AG09319 (cell line): ENCODE results near the gene CDKAL1.
A peak's percentile ranks its signal among the peaks of the same experiment; 100 is the strongest.

Experiments
- DNase-seq: peaks from one replicate; pipeline ENCODE4 v3.0.0-alpha.2; 2010; ENCODE audit warnings: low read depth; ENCODE audit errors: extremely low read depth
- CTCF ChIP-seq: IDR thresholded peaks from 2 replicates; pipeline ENCODE4 v1.5.1; 2011; ENCODE audit warnings: low read depth, mild to moderate bottlenecking, inconsistent platforms, low read length, moderate library complexity

The CDKAL1 gene

GRCh38 chr6:20868397-20869096, 334.3 kb downstream of the CDKAL1 start:
- DNase-seq, result no peak
- no peak for TF ChIP-seq CTCF

- DNase-seq, result no peak
- TF ChIP-seq CTCF, result no peak
These were observed 335.8 kb downstream of the CDKAL1 start for GRCh38 chr6:20870021-20870420.

- DNase-seq, result no peak
These were observed 336.2 kb downstream of the CDKAL1 start for GRCh38 chr6:20870493-20870892.

GRCh38 chr6:20873425-20874190, 339.4 kb downstream of the CDKAL1 start:
- DNase-seq, result no peak
- no peak; the same call in 1 of the 2 replicates for TF ChIP-seq CTCF

More at GRCh38 chr6:20870493-20870892, 336.2 kb downstream of the CDKAL1 start:
- no peak for TF ChIP-seq CTCF

- DNase-seq, result no peak
- TF ChIP-seq CTCF, result peak; percentile 48
These were observed 341.2 kb downstream of the CDKAL1 start for GRCh38 chr6:20875369-20875963.

- DNase-seq, result peak; percentile 67
- no peak for TF ChIP-seq CTCF
These were observed 341.8 kb downstream of the CDKAL1 start for GRCh38 chr6:20876036-20876435.

- no peak for DNase-seq
- TF ChIP-seq CTCF, result no peak
These were observed 342.3 kb downstream of the CDKAL1 start for GRCh38 chr6:20876561-20876960.
